ENCODE measurements around the gene GABARAPL2. TPM values are rescaled to one million over a fixed set of nuclear protein-coding genes. Genes with fewer than 3 reads are reported as not detected.

Gene GABARAPL2
- polyA plus RNA-seq, 1 experiment: 89.8 TPM

- DNase-seq (ENCODE audit: low read depth, low spot score): no peak
- TF ChIP-seq CTCF (IDR thresholded peaks at IDR 0.05; ENCODE audit: low read depth, low read length): no peak
- POLR2A ChIA-PET: interaction anchor here (0.6 kb wide), 1 partner anchor 72 kb away, joined by 6 read pairs; no protein-coding TSS in a partner anchor
- Histone ChIP-seq H3K4me3 (ENCODE audit: low read depth, low read length) (no peak overlapping the region), H3K9me3 (ENCODE audit: control insufficient read depth, insufficient read depth, low read length) (no peaks in the 10 kb centered on the region; the same call in 1 of the 2 replicates), H3K27ac (ENCODE audit: low read depth, low read length) (no peak overlapping the region), H3K27me3 (ENCODE audit: control insufficient read depth, insufficient read depth, low read length) (peaks cover 4% of the 10 kb centered on the region)
- CTCF ChIA-PET: interaction anchor here (1.5 to 6.0 kb wide), 4 partner anchors 23 to 368 kb away, joined by 4 to 31 read pairs (median 8); partner anchors contain the start of gene TMEM170A
Measured at GRCh38 chr16:75567911-75568310, 1.7 kb downstream of the GABARAPL2 start.

- ChIA-PET CTCF (interaction anchor here (0.6 to 2.8 kb wide), 2 partner anchors 102 to 105 kb away, joined by 3 to 9 read pairs; partner anchors contain the start of gene TMEM170A), POLR2A (no interaction called here)
- no peak for TF ChIP-seq CTCF (IDR thresholded peaks at IDR 0.05; ENCODE audit: low read depth, low read length)
Measured at GRCh38 chr16:75570396-75571065, 4.4 kb downstream of the GABARAPL2 start.

GRCh38 chr16:75572864-75573542 is 6.8 kb downstream of the GABARAPL2 start:
- no peaks in the 10 kb centered on the region for H3K9me3 ChIP-seq (ENCODE audit: control insufficient read depth, insufficient read depth, low read length)
- no peak overlapping the region for H3K27ac ChIP-seq (ENCODE audit: low read depth, low read length)
- no peak for TF ChIP-seq CTCF (IDR thresholded peaks at IDR 0.05; ENCODE audit: low read depth, low read length)
- no peak overlapping the region for H3K4me3 ChIP-seq (ENCODE audit: low read depth, low read length)
- no peaks in the 10 kb centered on the region for H3K27me3 ChIP-seq (ENCODE audit: control insufficient read depth, insufficient read depth, low read length)
- POLR2A ChIA-PET: no interaction called here
- no peak for DNase-seq (ENCODE audit: low read depth, low spot score)
- CTCF ChIA-PET: interaction anchor here (1.0 to 1.9 kb wide), 3 partner anchors 18 to 108 kb away, joined by 3 to 9 read pairs (median 4); no protein-coding TSS in a partner anchor

More at GRCh38 chr16:75570396-75571065, 4.4 kb downstream of the GABARAPL2 start:
- Histone ChIP-seq H3K4me3 (ENCODE audit: low read depth, low read length) (no peak overlapping the region), H3K27ac (ENCODE audit: low read depth, low read length) (no peak overlapping the region), H3K9me3 (ENCODE audit: control insufficient read depth, insufficient read depth, low read length) (no peaks in the 10 kb centered on the region; the same call in 1 of the 2 replicates), H3K27me3 (ENCODE audit: control insufficient read depth, insufficient read depth, low read length) (no peaks in the 10 kb centered on the region)
- no peak for DNase-seq (ENCODE audit: low read depth, low spot score)

DNA sequence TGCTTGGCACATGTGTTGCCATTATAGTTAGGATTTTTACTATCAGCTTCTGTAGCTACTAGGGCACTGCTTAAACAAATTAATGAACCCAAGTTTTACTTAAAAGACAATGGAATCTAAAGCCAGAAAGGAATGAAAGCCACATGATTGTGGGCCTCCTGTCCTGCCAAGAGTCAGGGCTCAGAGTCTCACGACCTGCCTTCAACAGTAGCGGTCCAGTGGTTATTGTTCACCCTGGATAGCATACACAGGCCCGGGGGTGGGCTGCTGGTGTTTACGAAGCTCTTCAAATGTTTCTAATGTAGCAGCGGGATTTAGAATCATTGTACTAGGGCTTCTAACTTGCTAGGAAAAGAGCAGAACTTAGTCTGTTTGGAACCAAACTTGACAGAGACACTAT is 7.8 kb downstream of the GABARAPL2 start:
- POLR2A ChIA-PET: no interaction called here
- Histone ChIP-seq H3K9me3 (ENCODE audit: control insufficient read depth, insufficient read depth, low read length) (no peaks in the 10 kb centered on the region), H3K27me3 (ENCODE audit: control insufficient read depth, insufficient read depth, low read length) (no peaks in the 10 kb centered on the region), H3K4me3 (ENCODE audit: low read depth, low read length) (no peak overlapping the region), H3K27ac (ENCODE audit: low read depth, low read length) (no peak overlapping the region)
- TF ChIP-seq CTCF (IDR thresholded peaks at IDR 0.05; ENCODE audit: low read depth, low read length): no peak
- DNase-seq (ENCODE audit: low read depth, low spot score): no peak
- CTCF ChIA-PET: interaction anchor here (1.5 kb wide), 1 partner anchor 109 kb away, joined by 5 read pairs; the partner anchor contains the start of gene TMEM170A

DNA sequence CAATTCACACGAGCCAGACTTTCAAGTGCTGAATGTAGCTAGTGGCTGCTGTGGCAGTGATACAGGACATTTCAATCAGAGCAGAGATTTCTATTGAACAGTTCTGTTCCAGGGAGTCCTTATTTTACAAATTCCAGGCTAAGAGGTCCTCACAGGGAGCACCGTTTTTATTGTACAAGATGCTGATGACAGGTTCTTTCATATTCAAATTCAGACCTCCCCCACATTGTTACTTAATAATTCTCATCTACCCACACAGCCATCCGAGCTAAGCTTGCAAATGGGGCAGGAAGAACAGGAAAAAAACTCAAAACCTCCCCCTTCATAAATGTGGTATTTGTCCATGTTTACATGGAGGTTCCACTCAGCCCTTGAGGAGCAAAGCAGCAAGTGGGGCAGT is 9.8 kb downstream of the GABARAPL2 start:
- CTCF ChIA-PET: interaction anchor here (1.3 kb wide), 1 partner anchor 45 kb away, joined by 3 read pairs; no protein-coding TSS in a partner anchor
- POLR2A ChIA-PET: no interaction called here
- H3K27ac ChIP-seq (ENCODE audit: low read depth, low read length): no peak overlapping the region

More for the DNA sequence above, 9.8 kb downstream of the GABARAPL2 start:
- H3K27me3 ChIP-seq (ENCODE audit: control insufficient read depth, insufficient read depth, low read length): no peaks in the 10 kb centered on the region
- H3K4me3 ChIP-seq (ENCODE audit: low read depth, low read length): no peak overlapping the region
- no peak for DNase-seq (ENCODE audit: low read depth, low spot score)
- no peaks in the 10 kb centered on the region for H3K9me3 ChIP-seq (ENCODE audit: control insufficient read depth, insufficient read depth, low read length)
- no peak for TF ChIP-seq CTCF (IDR thresholded peaks at IDR 0.05; ENCODE audit: low read depth, low read length)
